Ovary (tissue), 3 donors: ENCODE data around the gene DGKI.

Source experiments
- CTCF ChIP-seq, 3 donors: fragments of 450-650 bp in 2 of 3; fragments of 200-600 bp in 1 of 3; IDR thresholded peaks; one replicate each; pipeline versions ENCODE4 v1.5.1 to v1.8.0; 2016 to 2022; ENCODE audit warnings: antibody characterized with exemption in 3 of 3, mild to moderate bottlenecking in 1 of 3
- EP300 ChIP-seq: sonication (generic); formaldehyde crosslinking; IDR thresholded peaks from one replicate; pipeline ENCODE4 v1.6.1; 2017; ENCODE audit warnings: antibody characterized with exemption
- donor health status: DM: no; HTN: no; CAD: no.

GRCh38 chr7:137670222-137671064 is 176.3 kb downstream of the DGKI start:
- TF ChIP-seq CTCF (IDR thresholded peaks at IDR 0.05) (no peak), EP300 (no peak)
